ENCODE measurements around the gene USB1.
"Not testable (repeated sequence)": the region's sequence is repeated elsewhere in the genome, so short reads cannot be mapped to it uniquely, and the experiment has no call there.

Gene USB1

DNA sequence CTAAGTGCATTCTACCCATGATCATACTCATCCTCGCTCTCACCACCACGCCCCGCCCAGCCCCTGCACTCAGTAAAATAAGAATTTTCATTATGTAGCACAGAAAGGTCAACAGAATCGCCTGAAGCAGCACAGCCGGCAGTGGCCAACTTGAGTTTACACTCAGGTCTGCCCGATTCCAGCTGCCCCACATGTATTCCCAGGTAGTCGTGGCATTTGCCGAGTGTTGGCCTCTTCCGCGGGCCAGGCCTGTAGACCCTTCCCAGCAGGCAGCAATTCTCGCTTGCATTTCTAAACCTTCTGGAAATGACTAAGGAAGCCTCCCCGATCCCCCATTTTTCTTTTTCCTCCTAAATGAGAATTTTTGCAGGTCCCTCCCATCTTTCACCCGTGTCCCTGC lies 30.9 kb upstream of the USB1 start:
- no peak overlapping the region for H3K27ac ChIP-seq
- TF ChIP-seq, protein P1, sequence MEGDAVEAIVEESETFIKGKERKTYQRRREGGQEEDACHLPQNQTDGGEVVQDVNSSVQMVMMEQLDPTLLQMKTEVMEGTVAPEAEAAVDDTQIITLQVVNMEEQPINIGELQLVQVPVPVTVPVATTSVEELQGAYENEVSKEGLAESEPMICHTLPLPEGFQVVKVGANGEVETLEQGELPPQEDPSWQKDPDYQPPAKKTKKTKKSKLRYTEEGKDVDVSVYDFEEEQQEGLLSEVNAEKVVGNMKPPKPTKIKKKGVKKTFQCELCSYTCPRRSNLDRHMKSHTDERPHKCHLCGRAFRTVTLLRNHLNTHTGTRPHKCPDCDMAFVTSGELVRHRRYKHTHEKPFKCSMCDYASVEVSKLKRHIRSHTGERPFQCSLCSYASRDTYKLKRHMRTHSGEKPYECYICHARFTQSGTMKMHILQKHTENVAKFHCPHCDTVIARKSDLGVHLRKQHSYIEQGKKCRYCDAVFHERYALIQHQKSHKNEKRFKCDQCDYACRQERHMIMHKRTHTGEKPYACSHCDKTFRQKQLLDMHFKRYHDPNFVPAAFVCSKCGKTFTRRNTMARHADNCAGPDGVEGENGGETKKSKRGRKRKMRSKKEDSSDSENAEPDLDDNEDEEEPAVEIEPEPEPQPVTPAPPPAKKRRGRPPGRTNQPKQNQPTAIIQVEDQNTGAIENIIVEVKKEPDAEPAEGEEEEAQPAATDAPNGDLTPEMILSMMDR (conservative IDR thresholded peaks at IDR 0.05) = no peak

DNA sequence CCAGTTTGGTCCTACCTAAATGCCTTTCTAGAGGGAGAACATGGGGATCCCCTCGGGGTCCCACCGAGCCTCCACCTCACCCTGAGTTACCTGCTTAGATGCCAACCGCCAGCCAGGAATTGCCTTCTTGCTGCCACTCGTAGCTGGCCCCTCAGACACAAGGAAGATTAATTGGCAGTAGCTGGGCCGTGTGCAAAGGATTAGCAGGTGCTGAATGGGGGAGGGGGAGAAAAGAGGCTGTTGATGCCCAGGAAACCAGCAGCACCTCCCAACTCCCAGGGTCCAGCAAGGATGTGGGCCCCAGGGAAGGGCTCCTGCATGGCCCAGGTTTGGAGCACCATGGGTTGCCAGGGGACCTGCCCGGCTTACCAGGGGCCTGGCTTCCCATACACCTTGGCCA lies 30.2 kb upstream of the USB1 start, which contains the start of gene CNGB1:
CNGB1 (minus strand) TSS at position 159 of the 400 bp plus-strand sequence. CDS start 3,842 bp downstream, outside the sequence.
- TF ChIP-seq, protein P1 (conservative IDR thresholded peaks at IDR 0.05) = no peak
- no peak within 1 kb of the TSS for H3K27ac ChIP-seq

DNA sequence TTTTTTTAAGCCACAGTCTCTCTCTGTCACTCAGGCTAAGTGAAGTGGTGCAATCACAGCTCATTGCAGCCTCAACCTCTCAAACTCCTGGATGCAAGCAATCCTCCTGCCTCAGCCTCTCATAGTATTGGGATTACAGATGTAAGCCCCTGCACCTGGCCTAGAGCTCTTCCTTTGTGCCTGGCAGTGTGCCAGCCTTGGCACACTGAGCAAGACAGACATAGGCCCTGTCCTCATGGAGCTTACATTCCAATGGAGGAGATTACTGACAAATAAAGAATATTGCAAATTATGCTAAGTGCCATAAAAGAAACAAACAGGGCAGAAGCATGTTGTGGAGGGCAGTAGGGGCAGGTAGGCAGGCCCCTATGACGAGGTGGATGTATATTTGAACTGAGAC lies 29.4 kb upstream of the USB1 start:
- H3K27ac ChIP-seq = no peak overlapping the region
- TF ChIP-seq, protein P1 (conservative IDR thresholded peaks at IDR 0.05) = no peak

DNA sequence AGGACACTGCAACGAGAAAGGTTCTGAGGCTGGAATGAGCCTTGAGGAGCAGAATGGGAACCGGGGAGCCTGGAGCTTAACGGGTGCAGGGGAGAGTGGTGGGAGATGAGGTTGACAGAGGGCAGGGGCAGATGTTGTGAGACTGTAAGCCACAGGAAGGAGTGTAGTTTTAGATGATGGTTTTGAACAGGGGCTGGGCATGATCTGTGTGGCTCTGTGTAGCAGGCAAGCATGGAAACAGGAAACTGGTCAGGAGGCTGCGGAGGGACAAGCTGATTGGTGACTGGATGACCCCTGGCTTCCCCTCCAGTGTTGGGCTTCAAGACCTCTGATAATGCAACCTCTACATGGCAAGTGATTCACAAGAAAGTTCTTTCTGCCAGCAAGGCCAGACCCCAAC lies 28.9 kb upstream of the USB1 start:
- TF ChIP-seq, protein P1 (conservative IDR thresholded peaks at IDR 0.05) = no peak
- H3K27ac ChIP-seq = no peak overlapping the region

DNA sequence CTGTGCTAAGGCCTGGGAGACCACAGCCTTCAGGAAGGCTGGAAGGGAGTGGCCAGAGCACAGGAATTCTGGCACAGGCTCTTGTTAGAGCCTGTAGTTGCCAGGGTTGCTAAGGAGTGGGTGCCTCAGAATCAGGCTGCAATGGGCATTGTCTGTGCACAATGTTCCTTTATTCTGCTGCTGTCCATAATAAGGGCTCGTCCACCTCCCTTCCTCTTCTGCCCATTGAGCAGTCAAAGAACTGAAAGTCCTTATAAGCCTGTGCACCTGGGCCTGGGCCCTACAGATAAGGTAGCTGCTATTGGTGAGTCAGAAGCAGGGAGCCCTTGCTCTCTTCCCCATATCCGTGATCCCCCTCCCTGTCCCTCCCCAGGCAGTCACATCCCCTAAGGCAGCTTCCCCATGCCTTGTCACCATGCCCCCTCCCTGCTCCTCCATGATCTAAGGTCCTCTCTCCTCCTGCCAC lies 24.8 kb upstream of the USB1 start:
- TF ChIP-seq, protein P1 (conservative IDR thresholded peaks at IDR 0.05) = no peak

DNA sequence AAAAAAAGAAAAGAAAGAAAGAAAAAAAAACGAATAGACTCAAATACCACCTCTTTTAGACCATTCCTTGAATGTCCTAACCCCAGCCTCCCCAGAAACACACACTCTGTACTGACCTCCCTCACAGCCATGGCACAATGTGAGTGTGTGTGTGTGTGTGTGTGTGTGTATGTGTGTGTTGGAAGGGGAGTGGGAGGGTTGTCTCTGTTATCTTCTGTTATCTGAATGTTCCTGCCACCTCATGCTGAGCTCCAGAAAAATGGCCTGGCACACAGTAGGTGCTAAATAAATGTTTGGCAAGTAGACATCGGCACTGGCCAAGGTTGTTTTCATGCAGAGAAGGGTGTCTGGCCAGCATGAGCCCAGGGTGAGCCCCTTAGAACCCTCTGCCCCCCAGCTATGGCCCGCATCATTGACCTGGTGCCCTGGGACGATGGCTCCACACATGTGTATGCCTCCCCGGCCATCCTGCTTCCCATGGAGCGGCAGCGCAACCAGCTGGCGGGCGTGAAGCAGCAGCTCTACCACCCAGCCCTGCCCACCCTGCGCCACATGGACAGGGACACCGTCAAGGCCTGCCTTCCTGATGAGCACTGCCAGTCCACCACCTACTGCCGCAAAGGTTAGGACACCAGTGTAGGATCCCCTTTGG lies 23.7 kb upstream of the USB1 start:
- TF ChIP-seq, protein P1 (conservative IDR thresholded peaks at IDR 0.05) = no peak
- H3K27ac ChIP-seq = no peak overlapping the region

More for the DNA sequence above, 24.8 kb upstream of the USB1 start:
- no peak overlapping the region for H3K27ac ChIP-seq

DNA sequence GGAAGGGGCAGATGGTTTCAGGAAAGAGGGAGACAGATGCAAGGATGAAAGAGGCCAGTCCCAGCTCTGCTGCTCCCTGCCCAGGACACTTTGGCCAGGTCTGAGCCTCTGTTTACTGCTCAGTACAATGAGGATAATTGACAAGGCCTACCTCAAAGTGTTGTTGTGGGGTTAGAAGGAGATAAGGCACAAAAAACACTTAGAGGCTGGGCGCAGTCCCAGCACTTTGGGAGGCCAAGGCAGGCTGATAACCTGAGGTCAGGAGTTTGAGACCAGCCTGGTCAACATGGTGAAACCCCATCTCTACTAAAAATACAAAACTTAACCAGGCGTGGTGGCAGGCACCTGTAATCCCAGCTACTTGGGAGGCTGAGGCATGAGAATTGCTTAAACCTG lies 23.1 kb upstream of the USB1 start:
- not testable (repeated sequence) for H3K27ac ChIP-seq

DNA sequence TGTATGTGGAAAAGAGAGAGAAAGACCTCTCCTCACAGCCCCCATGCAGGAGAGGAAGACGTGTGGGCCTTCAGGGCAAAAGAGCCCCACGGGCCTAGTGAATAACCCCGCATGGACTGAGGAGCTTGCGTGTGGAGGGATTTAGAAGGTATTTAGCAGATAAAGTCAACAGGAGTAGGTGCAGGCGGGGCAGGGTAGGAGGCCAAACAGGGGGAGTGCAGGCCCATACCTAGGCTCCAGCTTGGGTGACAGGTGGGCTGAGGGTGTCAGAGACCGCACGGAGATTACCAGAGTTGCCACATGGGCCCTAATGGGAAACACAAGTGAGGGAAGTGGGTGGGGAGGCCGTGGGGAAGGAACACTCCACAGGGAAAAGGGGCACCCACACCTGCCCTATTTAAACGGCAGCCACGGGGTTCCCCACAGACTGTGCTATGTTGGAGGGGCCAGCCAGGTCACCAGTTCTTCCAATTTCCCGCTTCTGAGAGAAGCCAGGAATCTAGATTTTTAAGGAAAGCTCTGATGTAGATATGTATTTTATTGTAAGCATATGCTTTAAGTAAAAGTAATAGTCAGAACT lies 22.1 kb upstream of the USB1 start:
- TF ChIP-seq, protein P1 (conservative IDR thresholded peaks at IDR 0.05) = no peak
- H3K27ac ChIP-seq = no peak overlapping the region
